Endothelial cell of umbilical vein (primary cell): ENCODE results near the gene GPD1. TPM values are rescaled to one million over a fixed set of nuclear protein-coding genes. Genes with fewer than 3 reads are reported as not detected.

ENCODE experiments used
- BruUV-seq: library from RNA; stranded (reverse); fragments of 400-500 nt; replicated peaks from 2 replicates; lab custom pipeline; 2021; lab: Mats Ljungman, UMichigan
- CTCF ChIA-PET: fragments of 300-600, 350-600 bp; sonication (Branson Sonifier 250); formaldehyde crosslinking; loops from one replicate; lab custom pipeline; 2021; ENCODE audit warnings: antibody characterized with exemption, inconsistent platforms; lab: Charles Lee
- POLR2A ChIA-PET: fragments of 300-600, 350-600 bp; sonication (Branson Sonifier 250); formaldehyde crosslinking; loops from one replicate; lab custom pipeline; 2021; ENCODE audit warnings: antibody characterized with exemption, inconsistent platforms; lab: Charles Lee
- DNase-seq: peaks from one replicate; pipeline ENCODE4 v3.0.0-alpha.2; 2011; ENCODE audit warnings: low read depth, low spot score
- FAIRE-seq: peaks from 2 replicates; lab custom pipeline; 2011; peaks lifted over from hg19 to GRCh38; lab: Jason Lieb, UNC
- H2AFZ ChIP-seq: 2 replicates; pipeline ENCODE4 v1.6.0; 2012; ENCODE audit warnings: low read depth, low read length, control low read depth, inconsistent platforms
- H3K27ac ChIP-seq: 2 replicates; pipeline ENCODE4 v1.5.1; 2011; ENCODE audit warnings: low read depth, mild to moderate bottlenecking, control low read depth, low read length, moderate library complexity; ENCODE audit not compliant: insufficient read depth
- H3K27me3 ChIP-seq, 2 experiments: 2 replicates each; pipeline versions ENCODE4 v1.6.0 to v1.6.1; 2011; ENCODE audit warnings: low read length in 2 of 2, mixed read lengths in 1 of 2; ENCODE audit not compliant: control insufficient read depth in 2 of 2, insufficient read depth in 2 of 2
- H3K36me3 ChIP-seq, 2 experiments: 2 replicates in 1 of 2; 3 replicates in 1 of 2; pipeline ENCODE4 v1.5.1; 2011; ENCODE audit warnings: low read length in 2 of 2, mild to moderate bottlenecking in 1 of 2, moderate library complexity in 1 of 2; ENCODE audit not compliant: control insufficient read depth in 2 of 2, insufficient read depth in 2 of 2; ENCODE audit errors: extremely low read depth in 1 of 2
- H3K4me1 ChIP-seq: 3 replicates; pipeline ENCODE4 v1.5.1; 2011; ENCODE audit warnings: mild to moderate bottlenecking, low read length; ENCODE audit not compliant: control insufficient read depth, insufficient read depth; ENCODE audit errors: extremely low read depth
- H3K4me2 ChIP-seq: 2 replicates; pipeline ENCODE4 v1.6.1; 2011; ENCODE audit warnings: low read length, control low read depth, mixed read lengths; ENCODE audit not compliant: insufficient read depth
- H3K4me3 ChIP-seq, 3 experiments: fragments of 200-600 bp in 1 of 3; sonication (generic), shearing (Covaris generic) in 1 of 3; replicated peaks in 1 of 3; 2 replicates each; pipeline ENCODE4 v1.5.1; 2011 to 2016; ENCODE audit warnings: control low read depth in 3 of 3, low read length in 3 of 3, mild to moderate bottlenecking in 2 of 3, inconsistent platforms in 1 of 3, low read depth in 1 of 3, moderate library complexity in 1 of 3; ENCODE audit not compliant: insufficient read depth in 1 of 3
- H3K79me2 ChIP-seq: 2 replicates; pipeline ENCODE4 v1.6.0; 2012; ENCODE audit warnings: low read length, inconsistent platforms; ENCODE audit not compliant: control insufficient read depth, insufficient read depth
- H3K9ac ChIP-seq: replicated peaks from 2 replicates; pipeline ENCODE3; 2011; ENCODE audit warnings: low read length, control low read depth; ENCODE audit not compliant: insufficient read depth; ENCODE audit errors: extremely low read depth
- H3K9me1 ChIP-seq: replicated peaks from 3 replicates; pipeline ENCODE4 v1.6.0; 2011; ENCODE audit warnings: mild to moderate bottlenecking, low read length; ENCODE audit not compliant: control insufficient read depth, insufficient read depth; ENCODE audit errors: extremely low read depth
- H3K9me3 ChIP-seq: replicated peaks from 2 replicates; pipeline ENCODE4 v1.5.1; 2012; ENCODE audit warnings: low read length, inconsistent platforms; ENCODE audit not compliant: control insufficient read depth, insufficient read depth
- H4K20me1 ChIP-seq: replicated peaks from 2 replicates; pipeline ENCODE3; 2011; ENCODE audit warnings: mild to moderate bottlenecking, low read length; ENCODE audit not compliant: control insufficient read depth, insufficient read depth; ENCODE audit errors: extremely low read depth
- CTCF ChIP-seq, 2 donors: IDR thresholded peaks; 1 replicate in 1 of 2; 2 replicates in 1 of 2; pipeline ENCODE4 v1.5.1; 2011; ENCODE audit warnings: low read length in 2 of 2, mild to moderate bottlenecking in 2 of 2, moderate library complexity in 2 of 2, control low read depth in 1 of 2, inconsistent platforms in 1 of 2, low read depth in 1 of 2; ENCODE audit not compliant: insufficient read depth in 1 of 2; ENCODE audit errors: extremely low read depth in 1 of 2
- EZH2 ChIP-seq: IDR thresholded peaks from 2 replicates; pipeline ENCODE4 v1.6.1; 2012; ENCODE audit warnings: borderline replicate concordance, low read depth, mild to moderate bottlenecking, moderate library complexity, low read length, inconsistent platforms; ENCODE audit not compliant: severe bottlenecking
- FOS ChIP-seq: IDR thresholded peaks from 2 replicates; pipeline ENCODE4 v1.6.1; 2011; ENCODE audit warnings: mild to moderate bottlenecking, low read length, moderate library complexity, borderline replicate concordance; ENCODE audit not compliant: insufficient read depth
- GATA2 ChIP-seq: IDR thresholded peaks from 2 replicates; pipeline ENCODE4 v1.7.0; 2011; ENCODE audit warnings: low read depth, mild to moderate bottlenecking, moderate library complexity, mixed read lengths, low read length; ENCODE audit not compliant: insufficient read length, insufficient read depth
- JUN ChIP-seq: IDR thresholded peaks from 2 replicates; pipeline ENCODE4 v1.6.1; 2011; ENCODE audit warnings: borderline replicate concordance, low read depth; ENCODE audit not compliant: insufficient read length, insufficient read depth
- MAX ChIP-seq: IDR thresholded peaks from 2 replicates; pipeline ENCODE4 v1.6.1; 2011; ENCODE audit not compliant: insufficient read depth, insufficient read length
- MYC ChIP-seq: IDR thresholded peaks from one replicate; pipeline ENCODE4 v1.6.1; 2011; ENCODE audit warnings: mild to moderate bottlenecking, low read depth, low read length
- POLR2A ChIP-seq: IDR thresholded peaks from 2 replicates; pipeline ENCODE4 v1.6.1; 2012; ENCODE audit warnings: low read depth, mild to moderate bottlenecking, control low read depth, low read length
- POLR2AphosphoS5 ChIP-seq: IDR thresholded peaks from 2 replicates; pipeline ENCODE4 v1.6.1; 2012; ENCODE audit warnings: low read depth, mild to moderate bottlenecking, control low read depth, low read length, moderate library complexity; ENCODE audit not compliant: insufficient read depth
- dilution Hi-C: fragments of 300-500 bp; cut with MboI; formaldehyde crosslinking; loops from one replicate; pipeline ENCODE4 v1.15.0; 2019; ENCODE audit warnings: low sequenced_read_pairs; ENCODE audit not compliant: extremely low pct_ligation_motif_present
- intact Hi-C: fragments of 100-400 bp; cut with micrococcal nuclease; formaldehyde crosslinking; loops from one replicate; pipeline ENCODE4 v1.10.0; 2022
- polyA plus RNA-seq, 4 experiments: library from polyadenylated mRNA; depleted of rRNA in 3 of 4; stranded (reverse) in 3 of 4; unstranded in 1 of 4; fragments of >200 nt; gene quantifications; 2 replicates each; pipeline versions ENCODE4 v1.2.1 to v1.2.3, GENCODE V29; 2011 to 2012; ENCODE audit warnings: missing spikeins in 1 of 4
- total RNA-seq: library from RNA; stranded (reverse); gene quantifications from 2 replicates; pipeline ENCODE4 v1.2.3, GENCODE V29; 2021

GPD1 gene
- total and polyA plus RNA-seq, 2 donors (not counting 3 experiments of a cell fraction or from before 2014, with no cell fraction given): 0.07 TPM; not detected in 1

- Histone ChIP-seq H2AFZ (no peak overlapping the region), H3K9me3 (no peaks in the 10 kb centered on the region), H3K79me2 (no peaks in the 10 kb centered on the region), H3K9ac (no peak overlapping the region), H4K20me1 (no peaks in the 10 kb centered on the region), H3K4me2 (no peak overlapping the region), H3K36me3 (no peaks in the 10 kb centered on the region), H3K4me1 (peaks cover 3% of the 10 kb centered on the region), H3K27me3 (peaks cover 31 to 32% of the 10 kb centered on the region in 2 experiments), H3K27ac (no peak overlapping the region), H3K4me3 (no peak overlapping the region), H3K9me1 (no peaks in the 10 kb centered on the region)
- ChIA-PET CTCF (interaction anchor here (0.9 to 12.1 kb wide), 8 partner anchors 9 to 197 kb away, joined by 3 to 317 read pairs (median 4); partner anchors contain the start of gene AQP6), POLR2A (no interaction called here)
- no peak for DNase-seq
- intact Hi-C loops (no loop called here), dilution Hi-C loops (loop anchor here (25.0 kb wide), 1 partner anchor 104 kb away; the partner anchor contains the start of genes AQP2, AQP5 and AQP6)
- no TSS peak for BruUV-seq
- no peak for FAIRE-seq
- TF ChIP-seq JUN: no peak
- no peak for TF ChIP-seq POLR2AphosphoS5
- TF ChIP-seq MYC: no peak
- no peak for TF ChIP-seq GATA2
- no peak for TF ChIP-seq FOS
- no peak for TF ChIP-seq CTCF (IDR thresholded peaks at IDR 0.05; ENCODE audit: extremely low read depth in 1 of 2, insufficient read depth in 1 of 2, low read depth in 1 of 2, low read length in 2 of 2)
- TF ChIP-seq POLR2A: no peak
- TF ChIP-seq EZH2: no peak
- no peak for TF ChIP-seq MAX
These were observed 38.0 kb upstream of the GPD1 start for GRCh38 chr12:50065726-50066310.
